H1 (cell line): ENCODE measurements around the gene TMEM120B. TPM values are rescaled to one million over a fixed set of nuclear protein-coding genes. Genes with fewer than 3 reads are reported as not detected.

Experiments
- CTCF ChIA-PET: fragments of 300-600 bp; sonication (Branson Sonifier 250); formaldehyde crosslinking; loops from one replicate; lab custom pipeline; 2021; ENCODE audit not compliant: partially characterized antibody; lab: Charles Lee
- POLR2A ChIA-PET: fragments of 300-600 bp; sonication (Branson Sonifier 250); formaldehyde crosslinking; loops from one replicate; lab custom pipeline; 2021; ENCODE audit warnings: inconsistent platforms; ENCODE audit not compliant: partially characterized antibody; lab: Charles Lee
- DNase-seq, 2 experiments: peaks; one replicate each; pipeline versions ENCODE4 v3.0.0 to v3.0.0-alpha.2; 2010 to 2022; ENCODE audit warnings: low spot score in 2 of 2, low read depth in 1 of 2, mixed read lengths in 1 of 2
- FAIRE-seq: peaks from 2 replicates; lab custom pipeline; 2011; peaks lifted over from hg19 to GRCh38; lab: Jason Lieb, UNC
- H2AFZ ChIP-seq: 2 replicates; pipeline ENCODE4 v1.8.1; 2012; ENCODE audit warnings: low read length, inconsistent platforms
- H2AK5ac ChIP-seq: 2 replicates; pipeline ENCODE4 v1.6.1; 2013; ENCODE audit warnings: low read depth, low read length
- H2BK120ac ChIP-seq: replicated peaks from 2 replicates; pipeline ENCODE3; 2013; ENCODE audit warnings: low read depth, low read length, inconsistent platforms
- H2BK12ac ChIP-seq: 2 replicates; pipeline ENCODE4 v1.6.1; 2013; ENCODE audit warnings: low read depth, low read length
- H2BK15ac ChIP-seq: 2 replicates; pipeline ENCODE4 v1.6.1; 2013; ENCODE audit warnings: low read length
- H2BK20ac ChIP-seq: 2 replicates; pipeline ENCODE4 v1.6.1; 2013; ENCODE audit warnings: low read length
- H2BK5ac ChIP-seq: 2 replicates; pipeline ENCODE4 v1.6.1; 2013; ENCODE audit warnings: low read depth, low read length
- H3K14ac ChIP-seq: 2 replicates; pipeline ENCODE4 v1.6.1; 2013; ENCODE audit warnings: inconsistent platforms; ENCODE audit not compliant: insufficient read length
- H3K18ac ChIP-seq: 2 replicates; pipeline ENCODE4 v1.6.1; 2013; ENCODE audit warnings: low read length; ENCODE audit errors: extremely low read depth
- H3K23ac ChIP-seq: 2 replicates; pipeline ENCODE4 v1.6.1; 2013; ENCODE audit warnings: inconsistent platforms; ENCODE audit not compliant: insufficient read length
- H3K23me2 ChIP-seq: 2 replicates; pipeline ENCODE4 v1.6.1; 2013; ENCODE audit warnings: low read depth, low read length
- H3K27ac ChIP-seq: 2 replicates; pipeline ENCODE4 v1.6.1; 2011; ENCODE audit warnings: low read depth, low read length, inconsistent platforms
- H3K27me3 ChIP-seq, 4 experiments: replicated peaks in 1 of 4; 1 replicate in 1 of 4; 2 replicates in 3 of 4; pipeline versions ENCODE4 v1.6.1 to v1.8.1; 2011 to 2013; ENCODE audit warnings: low read length in 3 of 4, mild to moderate bottlenecking in 3 of 4, inconsistent platforms in 2 of 4, mixed read lengths in 2 of 4, moderate library complexity in 1 of 4; ENCODE audit not compliant: control insufficient read depth in 3 of 4, insufficient read depth in 3 of 4; ENCODE audit errors: extremely low read depth in 1 of 4
- H3K36me3 ChIP-seq, 4 experiments: 2 replicates each; pipeline versions ENCODE4 v1.6.1 to v1.8.1; 2011 to 2013; ENCODE audit warnings: mild to moderate bottlenecking in 4 of 4, low read length in 3 of 4, moderate library complexity in 2 of 4, control low read depth in 1 of 4, inconsistent platforms in 1 of 4; ENCODE audit not compliant: insufficient read depth in 4 of 4, control insufficient read depth in 2 of 4
- H3K4ac ChIP-seq: replicated peaks from 2 replicates; pipeline ENCODE3; 2013; ENCODE audit warnings: low read length, low read depth, mixed read lengths, inconsistent platforms; ENCODE audit not compliant: insufficient read length
- H3K4me1 ChIP-seq, 4 experiments: replicated peaks in 1 of 4; 1 replicate in 1 of 4; 2 replicates in 3 of 4; pipeline versions ENCODE4 v1.6.1 to v1.8.1; 2011 to 2013; ENCODE audit warnings: low read length in 3 of 4, inconsistent platforms in 2 of 4, mixed read lengths in 1 of 4; ENCODE audit not compliant: insufficient read depth in 4 of 4, control insufficient read depth in 3 of 4
- H3K4me2 ChIP-seq, 2 experiments: 2 replicates each; pipeline versions ENCODE4 v1.6.1 to v1.8.1; 2011 to 2013; ENCODE audit warnings: low read depth in 2 of 2, low read length in 2 of 2, control low read depth in 1 of 2, inconsistent platforms in 1 of 2, mild to moderate bottlenecking in 1 of 2; ENCODE audit not compliant: insufficient read depth in 1 of 2
- H3K4me3 ChIP-seq, 4 experiments: fragments of 200-600, 300-600 bp in 1 of 4; sonication (generic), shearing (Covaris generic), sonication (Bioruptor Twin) in 1 of 4; 2 replicates each; pipeline versions ENCODE4 v1.5.1 to v1.8.1; 2011 to 2016; ENCODE audit warnings: low read length in 4 of 4, low read depth in 3 of 4, control low read depth in 2 of 4, inconsistent platforms in 2 of 4, mild to moderate bottlenecking in 2 of 4, mixed read lengths in 1 of 4, moderate library complexity in 1 of 4; ENCODE audit not compliant: insufficient read depth in 2 of 4; ENCODE audit errors: extremely low read depth in 1 of 4
- H3K56ac ChIP-seq: replicated peaks from 2 replicates; pipeline ENCODE3; 2013; ENCODE audit warnings: low read depth, mild to moderate bottlenecking, mixed read lengths, low read length, inconsistent platforms; ENCODE audit not compliant: insufficient read length
- H3K79me1 ChIP-seq: 2 replicates; pipeline ENCODE4 v1.6.1; 2013; ENCODE audit warnings: low read depth, low read length, control low read depth
- H3K79me2 ChIP-seq, 2 experiments: 2 replicates each; pipeline versions ENCODE4 v1.6.1 to v1.8.1; 2012 to 2013; ENCODE audit warnings: low read length in 2 of 2, mild to moderate bottlenecking in 2 of 2, inconsistent platforms in 1 of 2; ENCODE audit not compliant: insufficient read depth in 2 of 2, control insufficient read depth in 1 of 2
- H3K9ac ChIP-seq, 4 experiments: replicated peaks in 1 of 4; 1 replicate in 1 of 4; 2 replicates in 3 of 4; pipeline versions ENCODE4 v1.6.1 to v1.8.1; 2011 to 2013; ENCODE audit warnings: low read depth in 3 of 4, low read length in 3 of 4, control low read depth in 2 of 4, mild to moderate bottlenecking in 2 of 4, moderate library complexity in 2 of 4, inconsistent platforms in 1 of 4; ENCODE audit errors: extremely low read depth in 1 of 4
- H3K9me3 ChIP-seq, 2 experiments: 2 replicates each; pipeline versions ENCODE4 v1.6.1 to v1.8.1; 2012 to 2013; ENCODE audit warnings: mild to moderate bottlenecking in 2 of 2, moderate library complexity in 2 of 2, control low read depth in 1 of 2, inconsistent platforms in 1 of 2, low read depth in 1 of 2, low read length in 1 of 2, mixed read lengths in 1 of 2; ENCODE audit not compliant: insufficient read depth in 2 of 2
- H4K20me1 ChIP-seq, 2 experiments: replicated peaks in 1 of 2; 2 replicates each; pipeline versions ENCODE3 to v1.8.1; 2011 to 2013; ENCODE audit warnings: inconsistent platforms in 2 of 2, low read length in 2 of 2, mild to moderate bottlenecking in 1 of 2; ENCODE audit not compliant: insufficient read depth in 2 of 2, control insufficient read depth in 1 of 2
- H4K5ac ChIP-seq: 2 replicates; pipeline ENCODE4 v1.6.1; 2013; ENCODE audit warnings: low read length, low read depth, mixed read lengths, inconsistent platforms; ENCODE audit not compliant: insufficient read length
- H4K8ac ChIP-seq: 2 replicates; pipeline ENCODE4 v1.8.0; 2013; ENCODE audit warnings: mild to moderate bottlenecking, moderate library complexity, low read length, inconsistent platforms; ENCODE audit not compliant: insufficient read depth; ENCODE audit errors: extremely low read depth
- H4K91ac ChIP-seq: replicated peaks from 2 replicates; pipeline ENCODE3; 2013; ENCODE audit warnings: low read length, mixed read lengths, inconsistent platforms; ENCODE audit not compliant: insufficient read length
- ASH2L ChIP-seq: fragments of 200-600, 300-600 bp; sonication (generic); IDR thresholded peaks from one replicate; pipeline ENCODE4 v1.7.1; 2017; ENCODE audit warnings: low read length
- ATF3 ChIP-seq: IDR thresholded peaks from 2 replicates; pipeline ENCODE4 v1.6.1; 2011; ENCODE audit warnings: low read depth, mild to moderate bottlenecking, low read length; ENCODE audit not compliant: insufficient read depth
- BRCA1 ChIP-seq: IDR thresholded peaks from 2 replicates; pipeline ENCODE4 v1.6.1; 2012; ENCODE audit warnings: low read depth, low read length, improper control_type of control experiment
- FOSL1 ChIP-seq: IDR thresholded peaks from 2 replicates; pipeline ENCODE4 v1.6.1; 2011; ENCODE audit warnings: mild to moderate bottlenecking, low read depth, low read length, moderate library complexity; ENCODE audit not compliant: insufficient read depth
- HDAC6 ChIP-seq: IDR thresholded peaks from one replicate; pipeline ENCODE4 v1.7.1; 2012; ENCODE audit warnings: low read depth, mild to moderate bottlenecking, inconsistent platforms, low read length, moderate library complexity
- KDM5A ChIP-seq: fragments of 200-600 bp; IDR thresholded peaks from 2 replicates; pipeline ENCODE4 v1.7.1; 2012; ENCODE audit warnings: mild to moderate bottlenecking, low read length, inconsistent platforms, mixed read lengths
- RAD21 ChIP-seq, 2 experiments: IDR thresholded peaks in 1 of 2; conservative IDR thresholded peaks in 1 of 2; 2 replicates each; pipeline ENCODE4 v1.6.1; 2011; ENCODE audit warnings: low read depth in 2 of 2, low read length in 2 of 2, improper control_type of control experiment in 1 of 2, inconsistent platforms in 1 of 2, mild to moderate bottlenecking in 1 of 2, moderate library complexity in 1 of 2
- RBBP5 ChIP-seq: IDR thresholded peaks from 2 replicates; pipeline ENCODE4 v1.7.1; 2012; ENCODE audit warnings: low read depth, mild to moderate bottlenecking, inconsistent platforms, low read length, moderate library complexity, borderline replicate concordance
- RNF2 ChIP-seq: fragments of 200-900, 300-1000 bp; sonication (generic); IDR thresholded peaks from 2 replicates; pipeline ENCODE4 v1.7.1; 2016; ENCODE audit warnings: borderline replicate concordance, low read depth, mild to moderate bottlenecking, antibody characterized with exemption, low read length; ENCODE audit not compliant: poor library complexity, severe bottlenecking; ENCODE audit errors: missing control alignments
- TCF12 ChIP-seq: IDR thresholded peaks from 2 replicates; pipeline ENCODE4 v1.6.1; 2011; ENCODE audit warnings: low read depth, mild to moderate bottlenecking, low read length
- USF2 ChIP-seq: IDR thresholded peaks from 2 replicates; pipeline ENCODE4 v1.6.1; 2011; ENCODE audit warnings: low read length, improper control_type of control experiment
- WGBS, 2 experiments: shearing (Covaris generic) in 1 of 2; methylation state at CpG; one replicate each; pipeline versions ENCODE4 v1.1.6 to v1.1.7; 2013 to 2015; ENCODE audit warnings: low lambda C conversion rate in 2 of 2, mixed read lengths in 2 of 2, inconsistent platforms in 1 of 2, low coverage in 1 of 2, missing lambda C conversion rate in 1 of 2; ENCODE audit not compliant: insufficient replicate concordance in 2 of 2, insufficient coverage in 1 of 2, insufficient read length in 1 of 2; ENCODE audit errors: extremely low coverage in 1 of 2, missing lambda C conversion rate in 1 of 2; 5-methylcytosine and 5-hydroxymethylcytosine counted together
- polyA plus RNA-seq, 7 experiments: library from polyadenylated mRNA; depleted of rRNA in 3 of 7; stranded (reverse) in 5 of 7; unstranded in 2 of 7; fragments of >200 nt in 5 of 7; fragments of 200-250 nt in 2 of 7; gene quantifications; 1 replicate in 5 of 7; 2 replicates in 1 of 7; 4 replicates in 1 of 7; pipeline versions ENCODE4 v1.2.1 to v1.2.3, GENCODE V29; 2011 to 2013; ENCODE audit warnings: missing spikeins in 2 of 7, mixed read lengths in 2 of 7
- total RNA-seq: library from RNA; stranded (reverse); fragmentation: NEBNext Ultra II Directional; extraction: Animal tissue kit (Norgen Biotek cat#: 25700); gene quantifications from 2 replicates; pipeline ENCODE4 v1.2.1, GENCODE V29; 2021

The TMEM120B gene
- total and polyA plus RNA-seq, 2 of the 8 experiments (the other 6 are each of a cell fraction or from before 2014, with no cell fraction given): 22.0 to 29.1 TPM

GRCh38 chr12:121722511-121722910, 10.0 kb downstream of the TMEM120B start:
- no peak overlapping the region for H4K8ac ChIP-seq
- ChIA-PET POLR2A (interaction anchor here (1.0 to 1.3 kb wide), 3 partner anchors 10 to 52 kb away, joined by 4 to 5 read pairs (median 4); partner anchors contain the start of gene TMEM120B), CTCF (interaction anchor here (0.7 to 2.7 kb wide), 4 partner anchors 21 to 280 kb away, joined by 3 to 15 read pairs (median 4); partner anchors contain the start of gene RHOF)
- H3K4me3 ChIP-seq: no peak overlapping the region
- no peak overlapping the region for H3K56ac ChIP-seq
- no peaks in the 10 kb centered on the region for H3K4me1 ChIP-seq
- no peaks in the 10 kb centered on the region for H3K23me2 ChIP-seq
- FAIRE-seq: no peak
- H3K4ac ChIP-seq: no peak overlapping the region
- H3K9ac ChIP-seq: no peak overlapping the region
- no peak overlapping the region for H2BK120ac ChIP-seq
- no peak overlapping the region for H3K23ac ChIP-seq
- H3K18ac ChIP-seq: no peak overlapping the region
- peaks cover 0 to 58% of the 10 kb centered on the region in 2 experiments; a peak in 2 of 4 replicates for H3K79me2 ChIP-seq
- H2BK12ac ChIP-seq: no peak overlapping the region
- 90% methylated on average over 3 of the region's 3 CpGs; no CpG with 5 or more reads in 1 of the 2 experiments for WGBS, 2 experiments
- no peak overlapping the region for H2BK15ac ChIP-seq
- H3K27ac ChIP-seq: no peak overlapping the region
- H3K79me1 ChIP-seq: peaks cover 14% of the 10 kb centered on the region; the same call in 1 of the 2 replicates
- H2BK5ac ChIP-seq: no peak overlapping the region
- H3K4me2 ChIP-seq: no peak overlapping the region
- peaks cover 0 to 11% of the 10 kb centered on the region in 2 experiments for H4K20me1 ChIP-seq
- H3K36me3 ChIP-seq: peaks cover 0 to 2% (median 0%) of the 10 kb centered on the region in 4 experiments; a peak in 1 of 8 replicates
- H3K27me3 ChIP-seq: no peaks in the 10 kb centered on the region
- H2AFZ ChIP-seq: no peak overlapping the region
- no peak overlapping the region for H2BK20ac ChIP-seq
- DNase-seq: no peak
- H4K5ac ChIP-seq: no peak overlapping the region
- H2AK5ac ChIP-seq: no peak overlapping the region
- no peaks in the 10 kb centered on the region for H3K9me3 ChIP-seq
- H3K14ac ChIP-seq: no peak overlapping the region
- H4K91ac ChIP-seq: no peak overlapping the region
- no peak for TF ChIP-seq RBBP5
- TF ChIP-seq RNF2: no peak
- no peak for TF ChIP-seq TCF12
- no peak for TF ChIP-seq RAD21 (IDR thresholded peaks at IDR 0.05 in 1 of 2, conservative IDR thresholded peaks at IDR 0.05 in 1 of 2; ENCODE audit: low read depth in 2 of 2, low read length in 2 of 2)
- no peak for TF ChIP-seq FOSL1
- TF ChIP-seq ATF3: no peak
- TF ChIP-seq HDAC6: no peak
- no peak for TF ChIP-seq KDM5A
- no peak for TF ChIP-seq BRCA1
- TF ChIP-seq ASH2L: no peak
- TF ChIP-seq USF2: no peak
